Measurements from ENCODE around the gene OSER1. TPM values are rescaled to one million over a fixed set of nuclear protein-coding genes. Genes with fewer than 3 reads are reported as not detected.

OSER1 gene
- total and polyA plus RNA-seq, 4 donors: 22.6 to 32.9 (median 27.7) TPM

DNA sequence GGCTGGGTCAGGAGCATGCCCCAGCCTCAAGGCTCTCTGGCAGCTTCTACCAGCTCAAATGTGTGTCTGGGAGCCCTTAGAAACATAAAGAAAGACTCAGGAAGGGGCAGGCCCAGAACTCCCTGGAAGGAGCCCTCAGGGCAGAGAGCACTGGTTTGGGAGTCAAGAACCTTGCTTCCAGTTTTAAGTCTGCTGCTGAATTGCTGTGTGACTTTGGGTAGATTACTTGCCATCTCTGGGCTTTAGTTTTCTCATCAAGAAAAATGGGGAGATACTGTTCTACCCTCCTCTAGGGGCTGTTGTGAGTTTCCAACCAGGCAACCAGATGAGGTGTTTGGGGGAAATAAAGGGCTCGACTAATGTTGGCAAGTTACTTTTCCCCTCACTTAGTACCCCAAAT is 45.4 kb upstream of the OSER1 start:
- ATAC-seq (ENCODE audit: insufficient read depth, low FRiP score): no peak
- Histone ChIP-seq H3K36me3 (ENCODE audit: control insufficient read depth in 4 of 4, insufficient read depth in 4 of 4, low read length in 4 of 4) (no peaks in the 10 kb centered on the region), H3K9me3 (ENCODE audit: control insufficient read depth in 4 of 4, insufficient read depth in 3 of 4, low read length in 3 of 4) (peaks cover 0 to 2% (median 0%) of the 10 kb centered on the region in 4 donors), H3K27me3 (ENCODE audit: control insufficient read depth in 3 of 3, insufficient read depth in 3 of 3, low read length in 2 of 3) (no peaks in the 10 kb centered on the region), H3K4me1 (ENCODE audit: control insufficient read depth in 5 of 5, insufficient read depth in 5 of 5, low read length in 5 of 5) (no peaks in the 10 kb centered on the region), H3K4me3 (no peak overlapping the region), H3K27ac (ENCODE audit: low read depth in 1 of 2, low read length in 1 of 2) (no peak overlapping the region), H3K9ac (ENCODE audit: insufficient read depth in 1 of 2, low read length in 2 of 2) (no peak overlapping the region)
- no peak for DNase-seq
- WGBS, 2 donors: 95 to 98% methylated on average over 1 of the region's 1 CpG
- TF ChIP-seq, protein P1, sequence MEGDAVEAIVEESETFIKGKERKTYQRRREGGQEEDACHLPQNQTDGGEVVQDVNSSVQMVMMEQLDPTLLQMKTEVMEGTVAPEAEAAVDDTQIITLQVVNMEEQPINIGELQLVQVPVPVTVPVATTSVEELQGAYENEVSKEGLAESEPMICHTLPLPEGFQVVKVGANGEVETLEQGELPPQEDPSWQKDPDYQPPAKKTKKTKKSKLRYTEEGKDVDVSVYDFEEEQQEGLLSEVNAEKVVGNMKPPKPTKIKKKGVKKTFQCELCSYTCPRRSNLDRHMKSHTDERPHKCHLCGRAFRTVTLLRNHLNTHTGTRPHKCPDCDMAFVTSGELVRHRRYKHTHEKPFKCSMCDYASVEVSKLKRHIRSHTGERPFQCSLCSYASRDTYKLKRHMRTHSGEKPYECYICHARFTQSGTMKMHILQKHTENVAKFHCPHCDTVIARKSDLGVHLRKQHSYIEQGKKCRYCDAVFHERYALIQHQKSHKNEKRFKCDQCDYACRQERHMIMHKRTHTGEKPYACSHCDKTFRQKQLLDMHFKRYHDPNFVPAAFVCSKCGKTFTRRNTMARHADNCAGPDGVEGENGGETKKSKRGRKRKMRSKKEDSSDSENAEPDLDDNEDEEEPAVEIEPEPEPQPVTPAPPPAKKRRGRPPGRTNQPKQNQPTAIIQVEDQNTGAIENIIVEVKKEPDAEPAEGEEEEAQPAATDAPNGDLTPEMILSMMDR (IDR thresholded peaks at IDR 0.05; ENCODE audit: control extremely low read depth, extremely low read depth): no peak

DNA sequence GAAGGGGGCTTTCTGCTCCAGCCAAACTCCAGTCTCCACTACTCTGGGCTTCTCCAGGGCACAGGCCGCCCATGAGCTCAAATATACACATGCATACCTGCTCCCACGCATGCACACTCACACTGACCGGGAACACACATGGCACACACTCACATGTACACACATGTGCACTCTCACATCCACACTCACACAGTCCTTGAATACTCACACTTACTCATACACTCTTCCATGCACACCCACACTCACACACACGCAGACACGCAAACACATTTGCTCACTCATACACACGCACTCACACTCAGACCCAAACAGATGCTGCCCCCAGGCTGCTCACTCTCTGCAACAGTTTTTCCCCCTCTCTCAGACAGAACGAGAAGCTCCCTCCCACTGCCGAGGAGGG is 43.5 kb upstream of the OSER1 start:
- no peak overlapping the region for H3K27ac ChIP-seq (ENCODE audit: low read depth in 1 of 2, low read length in 1 of 2)
- 86 to 92% methylated on average over 8 of the region's 8 CpGs for WGBS, 2 donors
- H3K4me1 ChIP-seq (ENCODE audit: control insufficient read depth in 5 of 5, insufficient read depth in 5 of 5, low read length in 5 of 5): no peaks in the 10 kb centered on the region
- peaks cover 0 to 2% (median 0%) of the 10 kb centered on the region in 4 donors for H3K9me3 ChIP-seq (ENCODE audit: control insufficient read depth in 4 of 4, insufficient read depth in 3 of 4, low read length in 3 of 4)
- H3K27me3 ChIP-seq (ENCODE audit: control insufficient read depth in 3 of 3, insufficient read depth in 3 of 3, low read length in 2 of 3): no peaks in the 10 kb centered on the region
- no peaks in the 10 kb centered on the region for H3K36me3 ChIP-seq (ENCODE audit: control insufficient read depth in 4 of 4, insufficient read depth in 4 of 4, low read length in 4 of 4)
- H3K9ac ChIP-seq (ENCODE audit: insufficient read depth in 1 of 2, low read length in 2 of 2): no peak overlapping the region
- TF ChIP-seq, protein P1 (IDR thresholded peaks at IDR 0.05; ENCODE audit: control extremely low read depth, extremely low read depth): no peak
- no peak for DNase-seq
- no peak for ATAC-seq (ENCODE audit: insufficient read depth, low FRiP score)
- H3K4me3 ChIP-seq: no peak overlapping the region

DNA sequence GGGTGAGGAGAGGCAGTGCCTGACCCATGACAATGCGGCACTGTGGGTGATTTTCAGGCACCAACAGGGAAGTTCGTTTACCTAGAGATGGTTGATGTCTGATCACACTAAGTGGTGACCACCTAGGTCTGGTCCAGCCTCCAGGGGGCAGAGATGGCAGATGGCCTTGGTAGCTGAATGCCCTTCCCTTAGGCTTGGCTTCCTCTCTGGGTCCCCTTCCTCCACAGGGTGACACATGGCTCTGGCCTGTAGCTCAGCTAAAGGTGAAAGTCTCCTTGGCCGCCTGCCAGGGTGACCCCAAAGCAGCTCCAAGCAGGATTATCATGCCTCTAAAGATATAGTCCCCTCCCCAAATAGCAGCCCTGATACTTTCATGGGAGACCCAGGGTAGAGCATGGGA is 43.0 kb upstream of the OSER1 start:
- no peak for DNase-seq
- Histone ChIP-seq H3K4me1 (ENCODE audit: control insufficient read depth in 5 of 5, insufficient read depth in 5 of 5, low read length in 5 of 5) (no peaks in the 10 kb centered on the region), H3K9ac (ENCODE audit: insufficient read depth in 1 of 2, low read length in 2 of 2) (no peak overlapping the region), H3K4me3 (no peak overlapping the region), H3K36me3 (ENCODE audit: control insufficient read depth in 4 of 4, insufficient read depth in 4 of 4, low read length in 4 of 4) (no peaks in the 10 kb centered on the region), H3K27ac (ENCODE audit: low read depth in 1 of 2, low read length in 1 of 2) (no peak overlapping the region), H3K27me3 (ENCODE audit: control insufficient read depth in 3 of 3, insufficient read depth in 3 of 3, low read length in 2 of 3) (no peaks in the 10 kb centered on the region), H3K9me3 (ENCODE audit: control insufficient read depth in 4 of 4, insufficient read depth in 3 of 4, low read length in 3 of 4) (peaks cover 0 to 2% (median 0%) of the 10 kb centered on the region in 4 donors)
- TF ChIP-seq, protein P1 (IDR thresholded peaks at IDR 0.05; ENCODE audit: control extremely low read depth, extremely low read depth): no peak
- ATAC-seq (ENCODE audit: insufficient read depth, low FRiP score): no peak
- WGBS, 2 donors: 82 to 89% methylated on average over 3 of the region's 3 CpGs

DNA sequence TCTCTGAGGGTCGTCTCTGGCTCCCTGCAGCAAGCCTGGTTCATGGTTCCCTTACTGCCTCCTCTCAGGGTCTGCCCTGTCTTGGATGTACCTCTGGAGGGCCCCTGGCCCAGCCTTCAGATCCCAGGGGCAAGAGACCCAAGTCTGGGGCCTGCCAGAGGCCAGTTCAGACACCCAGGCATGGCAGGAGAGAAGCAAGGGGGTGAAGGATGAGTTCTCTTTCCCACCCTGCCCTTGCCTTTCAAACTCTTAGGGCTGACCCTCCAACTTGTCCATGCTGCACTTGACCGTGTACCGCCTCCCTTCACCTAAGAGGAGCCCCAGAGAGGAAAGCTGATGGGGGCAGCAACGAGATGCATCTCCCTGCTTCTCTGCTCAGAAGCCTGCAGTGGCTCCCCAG is 40.7 kb upstream of the OSER1 start:
- no peaks in the 10 kb centered on the region for H3K36me3 ChIP-seq (ENCODE audit: control insufficient read depth in 4 of 4, insufficient read depth in 4 of 4, low read length in 4 of 4)
- TF ChIP-seq, protein P1 (IDR thresholded peaks at IDR 0.05; ENCODE audit: control extremely low read depth, extremely low read depth): no peak
- H3K9me3 ChIP-seq (ENCODE audit: control insufficient read depth in 4 of 4, insufficient read depth in 3 of 4, low read length in 3 of 4): no peaks in the 10 kb centered on the region
- DNase-seq: no peak
- no peak for ATAC-seq (ENCODE audit: insufficient read depth, low FRiP score)
- H3K4me3 ChIP-seq: no peak overlapping the region
- H3K9ac ChIP-seq (ENCODE audit: insufficient read depth in 1 of 2, low read length in 2 of 2): no peak overlapping the region
- H3K4me1 ChIP-seq (ENCODE audit: control insufficient read depth in 5 of 5, insufficient read depth in 5 of 5, low read length in 5 of 5): peaks cover 0 to 3% (median 0%) of the 10 kb centered on the region in 5 donors
- peaks cover 0 to 20% (median 8%) of the 10 kb centered on the region in 3 donors for H3K27me3 ChIP-seq (ENCODE audit: control insufficient read depth in 3 of 3, insufficient read depth in 3 of 3, low read length in 2 of 3)
- WGBS, 2 donors: 61 to 65% methylated on average over 4 of the region's 4 CpGs
- H3K27ac ChIP-seq (ENCODE audit: low read depth in 1 of 2, low read length in 1 of 2): no peak overlapping the region

Measured in lung (tissue), 12 donors.